Thoracic aorta (tissue), 2 donors: Measurements from ENCODE around the gene TIMMDC1. TPM values are rescaled to one million over a fixed set of nuclear protein-coding genes. Genes with fewer than 3 reads are reported as not detected.
"Not testable (repeated sequence)": the region's sequence is repeated elsewhere in the genome, so short reads cannot be mapped to it uniquely, and the experiment has no call there.

Experiments
- ATAC-seq: fragments of 150-250 bp; one replicate; pipeline ENCODE4 v1.8.0; 2017; ENCODE audit warnings: low read depth; ENCODE audit not compliant: insufficient number of reproducible peaks, low FRiP score
- DNase-seq: peaks from one replicate; pipeline ENCODE4 v3.0.0-alpha.2; 2020; ENCODE audit warnings: low spot score
- H3K27ac ChIP-seq, 2 donors: fragments of 200-600 bp; sonication (generic); 1 replicate in 1 of 2; 2 replicates in 1 of 2; pipeline ENCODE4 v1.5.1; 2016; ENCODE audit warnings: mild to moderate bottlenecking in 2 of 2, moderate library complexity in 2 of 2
- H3K27me3 ChIP-seq: fragments of 200-600 bp; sonication (generic); replicated peaks from 2 replicates; pipeline ENCODE4 v1.6.0; 2016; ENCODE audit warnings: mild to moderate bottlenecking; ENCODE audit not compliant: insufficient read depth
- H3K36me3 ChIP-seq: fragments of 200-600 bp; sonication (generic); one replicate; pipeline ENCODE4 v1.5.1; 2016
- H3K4me1 ChIP-seq, 2 donors: fragments of 200-600 bp; sonication (generic); 1 replicate in 1 of 2; 2 replicates in 1 of 2; pipeline versions ENCODE4 v1.5.1 to v1.6.0; 2016; ENCODE audit warnings: low read depth in 2 of 2, mild to moderate bottlenecking in 1 of 2; ENCODE audit not compliant: control insufficient read depth in 1 of 2
- H3K4me3 ChIP-seq: fragments of 200-600 bp; sonication (generic); 2 replicates; pipeline ENCODE4 v1.5.1; 2016; ENCODE audit warnings: mild to moderate bottlenecking
- H3K9me3 ChIP-seq: fragments of 200-600 bp; sonication (generic); 2 replicates; pipeline ENCODE4 v1.5.1; 2016
- CTCF ChIP-seq: fragments of 200-600 bp; sonication (generic); IDR thresholded peaks from one replicate; pipeline ENCODE4 v1.5.1; 2019; ENCODE audit warnings: antibody characterized with exemption
- total RNA-seq, 2 donors: library from RNA; depleted of rRNA; stranded (reverse); fragments of >200 nt; gene quantifications; one replicate each; pipeline versions ENCODE4 v1.1.0 to v1.2.3, GENCODE V29; 2016

TIMMDC1 gene
- total RNA-seq, 2 donors from 2014 or later: 28.8 to 49.1 TPM

GRCh38 chr3:119551598-119551997, 53.3 kb downstream of the TIMMDC1 start:
- DNase-seq: no peak
- H3K27me3 ChIP-seq: no peaks in the 10 kb centered on the region
- no peak for ATAC-seq
- TF ChIP-seq CTCF: no peak
- H3K9me3 ChIP-seq: no peaks in the 10 kb centered on the region
- H3K4me3 ChIP-seq: no peak overlapping the region
- H3K27ac ChIP-seq: no peak overlapping the region
- no peaks in the 10 kb centered on the region for H3K4me1 ChIP-seq
- no peaks in the 10 kb centered on the region for H3K36me3 ChIP-seq

GRCh38 chr3:119552928-119553327, 54.6 kb downstream of the TIMMDC1 start:
- not testable (repeated sequence) for H3K4me3 ChIP-seq, H3K4me1 ChIP-seq, H3K27ac ChIP-seq, H3K27me3 ChIP-seq, ATAC-seq, H3K36me3 ChIP-seq, H3K9me3 ChIP-seq, DNase-seq

GRCh38 chr3:119553823-119554415, 55.6 kb downstream of the TIMMDC1 start:
- DNase-seq (no peak), ATAC-seq (no peak)
- H3K9me3 ChIP-seq: no peaks in the 10 kb centered on the region
- H3K4me3 ChIP-seq: no peak overlapping the region
- TF ChIP-seq CTCF: no peak
- H3K27ac ChIP-seq: no peak overlapping the region
- H3K27me3 ChIP-seq: no peaks in the 10 kb centered on the region
- no peaks in the 10 kb centered on the region for H3K4me1 ChIP-seq
- H3K36me3 ChIP-seq: no peaks in the 10 kb centered on the region

GRCh38 chr3:119555309-119555735, 57.0 kb downstream of the TIMMDC1 start:
- ATAC-seq: no peak
- no peak for TF ChIP-seq CTCF

GRCh38 chr3:119555929-119556328, 57.6 kb downstream of the TIMMDC1 start:
- H3K36me3 ChIP-seq: no peaks in the 10 kb centered on the region
- no peaks in the 10 kb centered on the region for H3K9me3 ChIP-seq
- H3K4me3 ChIP-seq: no peak overlapping the region
- no peak for ATAC-seq
- no peak for DNase-seq
- H3K27me3 ChIP-seq: no peaks in the 10 kb centered on the region
- TF ChIP-seq CTCF: no peak
- no peaks in the 10 kb centered on the region for H3K4me1 ChIP-seq
- H3K27ac ChIP-seq: no peak overlapping the region

More at GRCh38 chr3:119555309-119555735, 57.0 kb downstream of the TIMMDC1 start:
- DNase-seq: no peak
- H3K27me3 ChIP-seq: no peaks in the 10 kb centered on the region
- H3K27ac ChIP-seq: no peak overlapping the region
- no peaks in the 10 kb centered on the region for H3K36me3 ChIP-seq
- no peaks in the 10 kb centered on the region for H3K4me1 ChIP-seq
- no peaks in the 10 kb centered on the region for H3K9me3 ChIP-seq
- H3K4me3 ChIP-seq: no peak overlapping the region
